ENCODE measurements around the gene MEIS1. TPM values are rescaled to one million over a fixed set of nuclear protein-coding genes. Genes with fewer than 3 reads are reported as not detected.
"Not testable (repeated sequence)": the region's sequence is repeated elsewhere in the genome, so short reads cannot be mapped to it uniquely, and the experiment has no call there.

MEIS1 gene
- total and polyA plus RNA-seq, 2 donors from 2014 or later, result 7.3 to 36.7 TPM

GRCh38 chr2:66389651-66390131, 45.2 kb upstream of the MEIS1 start:
- H3K9me3 ChIP-seq (ENCODE audit: control insufficient read depth in 2 of 3, insufficient read depth in 1 of 3, low read length in 3 of 3), result no peaks in the 10 kb centered on the region
- no peak overlapping the region for H3K4me3 ChIP-seq (ENCODE audit: low read length in 3 of 3)
- no peaks in the 10 kb centered on the region for H3K36me3 ChIP-seq (ENCODE audit: control insufficient read depth in 2 of 3, insufficient read depth in 3 of 3, low read length in 3 of 3)
- no peak for TF ChIP-seq CTCF (IDR thresholded peaks at IDR 0.05; ENCODE audit: borderline replicate concordance, extremely low read depth, insufficient read depth)
- FAIRE-seq (no peak), DNase-seq (no peak)
- H3K9ac ChIP-seq (ENCODE audit: low read length in 3 of 3), result no peak overlapping the region
- no peak overlapping the region for H3K27ac ChIP-seq (ENCODE audit: low read depth in 2 of 2, low read length in 2 of 2)
- no peaks in the 10 kb centered on the region for H3K27me3 ChIP-seq (ENCODE audit: control insufficient read depth, insufficient read depth, low read length)
- intact Hi-C loops (cut with DNase I), result no loop called here
- H3K4me1 ChIP-seq (ENCODE audit: control insufficient read depth in 2 of 3, insufficient read depth in 2 of 3, low read depth in 1 of 3, low read length in 3 of 3), result no peaks in the 10 kb centered on the region

- Histone ChIP-seq H3K27me3 (ENCODE audit: control insufficient read depth, insufficient read depth, low read length) (no peaks in the 10 kb centered on the region), H3K27ac (ENCODE audit: low read depth in 2 of 2, low read length in 2 of 2) (no peak overlapping the region), H3K9ac (ENCODE audit: low read length in 3 of 3) (no peak overlapping the region), H3K4me3 (ENCODE audit: low read length in 3 of 3) (no peak overlapping the region), H3K4me1 (ENCODE audit: control insufficient read depth in 2 of 3, insufficient read depth in 2 of 3, low read depth in 1 of 3, low read length in 3 of 3) (no peaks in the 10 kb centered on the region), H3K36me3 (ENCODE audit: control insufficient read depth in 2 of 3, insufficient read depth in 3 of 3, low read length in 3 of 3) (no peaks in the 10 kb centered on the region), H3K9me3 (ENCODE audit: control insufficient read depth in 2 of 3, insufficient read depth in 1 of 3, low read length in 3 of 3) (no peaks in the 10 kb centered on the region)
- intact Hi-C loops (cut with DNase I), result no loop called here
- DNase-seq, result no peak
- TF ChIP-seq CTCF (IDR thresholded peaks at IDR 0.05; ENCODE audit: borderline replicate concordance, extremely low read depth, insufficient read depth), result no peak
- FAIRE-seq, result no peak
Measured at GRCh38 chr2:66390152-66390551, 44.8 kb upstream of the MEIS1 start.

GRCh38 chr2:66390811-66391210, 44.1 kb upstream of the MEIS1 start:
- Histone ChIP-seq H3K27me3 (ENCODE audit: control insufficient read depth, insufficient read depth, low read length) (no peaks in the 10 kb centered on the region), H3K9ac (ENCODE audit: low read length in 3 of 3) (no peak overlapping the region), H3K36me3 (ENCODE audit: control insufficient read depth in 2 of 3, insufficient read depth in 3 of 3, low read length in 3 of 3) (no peaks in the 10 kb centered on the region), H3K4me3 (ENCODE audit: low read length in 3 of 3) (no peak overlapping the region), H3K4me1 (ENCODE audit: control insufficient read depth in 2 of 3, insufficient read depth in 2 of 3, low read depth in 1 of 3, low read length in 3 of 3) (no peaks in the 10 kb centered on the region), H3K9me3 (ENCODE audit: control insufficient read depth in 2 of 3, insufficient read depth in 1 of 3, low read length in 3 of 3) (no peaks in the 10 kb centered on the region), H3K27ac (ENCODE audit: low read depth in 2 of 2, low read length in 2 of 2) (no peak overlapping the region)
- intact Hi-C loops (cut with DNase I), result no loop called here
- TF ChIP-seq CTCF (IDR thresholded peaks at IDR 0.05; ENCODE audit: borderline replicate concordance, extremely low read depth, insufficient read depth), result no peak
- DNase-seq (no peak), FAIRE-seq (no peak)

- H3K36me3 ChIP-seq (ENCODE audit: control insufficient read depth in 2 of 3, insufficient read depth in 3 of 3, low read length in 3 of 3); H3K27ac ChIP-seq (ENCODE audit: low read depth in 2 of 2, low read length in 2 of 2); H3K27me3 ChIP-seq (ENCODE audit: control insufficient read depth, insufficient read depth, low read length); H3K9me3 ChIP-seq (ENCODE audit: control insufficient read depth in 2 of 3, insufficient read depth in 1 of 3, low read length in 3 of 3); DNase-seq; FAIRE-seq; intact Hi-C loops (cut with DNase I); H3K4me1 ChIP-seq (ENCODE audit: control insufficient read depth in 2 of 3, insufficient read depth in 2 of 3, low read depth in 1 of 3, low read length in 3 of 3); H3K4me3 ChIP-seq (ENCODE audit: low read length in 3 of 3); H3K9ac ChIP-seq (ENCODE audit: low read length in 3 of 3): not testable (repeated sequence)
Measured at GRCh38 chr2:66391240-66391639, 43.7 kb upstream of the MEIS1 start.

Data from kidney (tissue), 14 donors.